Measurements from ENCODE around the gene ARHGEF28. TPM values are rescaled to one million over a fixed set of nuclear protein-coding genes. Genes with fewer than 3 reads are reported as not detected.

The ARHGEF28 gene
- total RNA-seq, 3 donors from 2014 or later (not counting 1 experiment from before 2014, with no cell fraction given): 2.3 to 7.1 (median 5.8) TPM

GRCh38 chr5:73822989-73823339, 197.0 kb downstream of the ARHGEF28 start:
- intact Hi-C loops (cut with micrococcal nuclease): no loop called here
- no peaks in the 10 kb centered on the region for H3K9me3 Mint-ChIP-seq
- H3K4me3 ChIP-seq (ENCODE audit: low read length): no peak overlapping the region
- no peaks in the 10 kb centered on the region for H3K36me3 ChIP-seq (ENCODE audit: control insufficient read depth, insufficient read depth, low read length)
- no peaks in the 10 kb centered on the region for H3K4me1 Mint-ChIP-seq
- H3K27me3 ChIP-seq (ENCODE audit: control insufficient read depth, insufficient read depth, low read length): no peaks in the 10 kb centered on the region
- DNase-seq (no peak), ATAC-seq (no peak)
- no peaks in the 10 kb centered on the region for H3K9me3 ChIP-seq (ENCODE audit: control insufficient read depth, insufficient read depth, low read length)
- no peaks in the 10 kb centered on the region for H3K4me1 ChIP-seq (ENCODE audit: control insufficient read depth, insufficient read depth, low read length)
- 100% methylated on average over 2 of the region's 4 CpGs for WGBS (ENCODE audit: insufficient coverage)
- no peak overlapping the region for H3K4me3 Mint-ChIP-seq
- H3K27me3 Mint-ChIP-seq (ENCODE audit: low read depth in 2 of 2): peaks cover 0 to 3% of the 10 kb centered on the region in 2 donors
- H3K27ac Mint-ChIP-seq: no peak overlapping the region
- no peak overlapping the region for H3K27ac ChIP-seq (ENCODE audit: low read length)
- TF ChIP-seq, protein P1, sequence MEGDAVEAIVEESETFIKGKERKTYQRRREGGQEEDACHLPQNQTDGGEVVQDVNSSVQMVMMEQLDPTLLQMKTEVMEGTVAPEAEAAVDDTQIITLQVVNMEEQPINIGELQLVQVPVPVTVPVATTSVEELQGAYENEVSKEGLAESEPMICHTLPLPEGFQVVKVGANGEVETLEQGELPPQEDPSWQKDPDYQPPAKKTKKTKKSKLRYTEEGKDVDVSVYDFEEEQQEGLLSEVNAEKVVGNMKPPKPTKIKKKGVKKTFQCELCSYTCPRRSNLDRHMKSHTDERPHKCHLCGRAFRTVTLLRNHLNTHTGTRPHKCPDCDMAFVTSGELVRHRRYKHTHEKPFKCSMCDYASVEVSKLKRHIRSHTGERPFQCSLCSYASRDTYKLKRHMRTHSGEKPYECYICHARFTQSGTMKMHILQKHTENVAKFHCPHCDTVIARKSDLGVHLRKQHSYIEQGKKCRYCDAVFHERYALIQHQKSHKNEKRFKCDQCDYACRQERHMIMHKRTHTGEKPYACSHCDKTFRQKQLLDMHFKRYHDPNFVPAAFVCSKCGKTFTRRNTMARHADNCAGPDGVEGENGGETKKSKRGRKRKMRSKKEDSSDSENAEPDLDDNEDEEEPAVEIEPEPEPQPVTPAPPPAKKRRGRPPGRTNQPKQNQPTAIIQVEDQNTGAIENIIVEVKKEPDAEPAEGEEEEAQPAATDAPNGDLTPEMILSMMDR (IDR thresholded peaks at IDR 0.05): no peak
- H3K36me3 Mint-ChIP-seq: no peaks in the 10 kb centered on the region

DNA sequence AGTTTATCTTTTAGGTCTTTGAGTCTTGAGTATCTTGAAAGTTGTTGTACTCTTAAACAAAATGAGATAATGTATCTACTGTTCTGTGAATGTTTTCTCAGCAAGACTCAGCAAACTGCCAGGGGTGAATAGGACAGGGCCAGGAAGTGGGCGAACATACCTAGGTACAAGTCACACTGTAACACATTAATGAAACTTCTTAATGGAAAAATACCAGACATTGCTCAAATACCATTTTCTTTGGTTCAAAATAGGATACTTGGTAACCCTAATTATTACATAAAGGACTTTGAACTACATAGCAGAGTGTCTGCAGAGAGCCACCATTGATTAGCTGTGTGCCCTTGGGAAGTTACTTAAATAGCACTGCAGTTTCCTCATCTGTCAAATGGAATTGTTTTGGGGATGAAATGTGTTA, 197.5 kb downstream of the ARHGEF28 start:
- no peaks in the 10 kb centered on the region for H3K27me3 ChIP-seq (ENCODE audit: control insufficient read depth, insufficient read depth, low read length)
- TF ChIP-seq, protein P1 (IDR thresholded peaks at IDR 0.05): no peak
- no peaks in the 10 kb centered on the region for H3K9me3 ChIP-seq (ENCODE audit: control insufficient read depth, insufficient read depth, low read length)
- Mint-ChIP-seq H3K9me3 (no peaks in the 10 kb centered on the region), H3K4me3 (no peak overlapping the region), H3K4me1 (no peaks in the 10 kb centered on the region), H3K27me3 (ENCODE audit: low read depth in 2 of 2) (peaks cover 0 to 3% of the 10 kb centered on the region in 2 donors), H3K36me3 (no peaks in the 10 kb centered on the region), H3K27ac (no peak overlapping the region)
- ATAC-seq (no peak), DNase-seq (no peak)
- no peaks in the 10 kb centered on the region for H3K36me3 ChIP-seq (ENCODE audit: control insufficient read depth, insufficient read depth, low read length)
- no peaks in the 10 kb centered on the region for H3K4me1 ChIP-seq (ENCODE audit: control insufficient read depth, insufficient read depth, low read length)
- intact Hi-C loops (cut with micrococcal nuclease): no loop called here
- H3K27ac ChIP-seq (ENCODE audit: low read length): no peak overlapping the region
- WGBS (ENCODE audit: insufficient coverage): 77% methylated on average over 1 of the region's 1 CpG
- H3K4me3 ChIP-seq (ENCODE audit: low read length): no peak overlapping the region

GRCh38 chr5:73825199-73825598, 199.2 kb downstream of the ARHGEF28 start:
- Histone ChIP-seq H3K4me1 (ENCODE audit: control insufficient read depth, insufficient read depth, low read length) (no peaks in the 10 kb centered on the region), H3K27ac (ENCODE audit: low read length) (no peak overlapping the region), H3K4me3 (ENCODE audit: low read length) (no peak overlapping the region), H3K27me3 (ENCODE audit: control insufficient read depth, insufficient read depth, low read length) (no peaks in the 10 kb centered on the region), H3K36me3 (ENCODE audit: control insufficient read depth, insufficient read depth, low read length) (no peaks in the 10 kb centered on the region), H3K9me3 (ENCODE audit: control insufficient read depth, insufficient read depth, low read length) (no peaks in the 10 kb centered on the region)
- Mint-ChIP-seq H3K27me3 (ENCODE audit: low read depth in 2 of 2) (peaks cover 0 to 3% of the 10 kb centered on the region in 2 donors), H3K27ac (no peak overlapping the region), H3K9me3 (no peaks in the 10 kb centered on the region), H3K4me1 (no peaks in the 10 kb centered on the region), H3K4me3 (no peak overlapping the region), H3K36me3 (no peaks in the 10 kb centered on the region)
- intact Hi-C loops (cut with micrococcal nuclease): no loop called here
- DNase-seq: no peak
- no peak for ATAC-seq
- WGBS (ENCODE audit: insufficient coverage): 88% methylated on average over 7 of the region's 7 CpGs
- TF ChIP-seq, protein P1 (IDR thresholded peaks at IDR 0.05): no peak

GRCh38 chr5:73825736-73826135, 199.7 kb downstream of the ARHGEF28 start:
- Mint-ChIP-seq H3K36me3 (no peaks in the 10 kb centered on the region), H3K9me3 (no peaks in the 10 kb centered on the region), H3K27ac (no peak overlapping the region), H3K4me3 (no peak overlapping the region), H3K27me3 (ENCODE audit: low read depth in 2 of 2) (peaks cover 0 to under 1% of the 10 kb centered on the region in 2 donors), H3K4me1 (no peaks in the 10 kb centered on the region)
- Histone ChIP-seq H3K4me1 (ENCODE audit: control insufficient read depth, insufficient read depth, low read length) (no peaks in the 10 kb centered on the region), H3K27ac (ENCODE audit: low read length) (no peak overlapping the region), H3K36me3 (ENCODE audit: control insufficient read depth, insufficient read depth, low read length) (no peaks in the 10 kb centered on the region), H3K9me3 (ENCODE audit: control insufficient read depth, insufficient read depth, low read length) (no peaks in the 10 kb centered on the region), H3K27me3 (ENCODE audit: control insufficient read depth, insufficient read depth, low read length) (no peaks in the 10 kb centered on the region), H3K4me3 (ENCODE audit: low read length) (no peak overlapping the region)
- no peak for ATAC-seq
- TF ChIP-seq, protein P1 (IDR thresholded peaks at IDR 0.05): no peak
- intact Hi-C loops (cut with micrococcal nuclease): no loop called here
- DNase-seq: no peak
